OCI-LY3 (cell line): ENCODE data around the gene CCDC6.
"Not testable (repeated sequence)": the region's sequence is repeated elsewhere in the genome, so short reads cannot be mapped to it uniquely, and the experiment has no call there.

Experiments
- H2AFZ ChIP-seq: fragments of 200-600, 300-600 bp; shearing (Covaris generic); 2 replicates; pipeline ENCODE4 v1.6.0; 2014; ENCODE audit warnings: antibody characterized with exemption, low read depth, low read length
- H3K27ac ChIP-seq: fragments of 200-600, 300-600 bp; sonication (generic); 2 replicates; pipeline ENCODE4 v1.5.1; 2014; ENCODE audit warnings: mild to moderate bottlenecking, low read length, moderate library complexity, mixed read lengths
- H3K27me3 ChIP-seq: fragments of 200-600, 300-600 bp; sonication (generic); 2 replicates; pipeline ENCODE4 v1.6.1; 2014; ENCODE audit warnings: low read depth, low read length, mixed read lengths
- H3K36me3 ChIP-seq: fragments of 200-600, 300-600 bp; sonication (generic); replicated peaks from 2 replicates; pipeline ENCODE3; 2014; ENCODE audit warnings: low read depth, low read length, mixed read lengths
- H3K4me1 ChIP-seq: fragments of 300-600, 200-600 bp; sonication (generic); 2 replicates; pipeline ENCODE4 v1.6.1; 2014; ENCODE audit warnings: low read length, mixed read lengths
- H3K4me2 ChIP-seq: fragments of 200-600, 300-600 bp; sonication (generic); 2 replicates; pipeline ENCODE4 v1.6.1; 2014; ENCODE audit warnings: low read length, mixed read lengths
- H3K4me3 ChIP-seq: fragments of 300-600, 200-600 bp; sonication (generic); 2 replicates; pipeline ENCODE4 v1.5.1; 2014; ENCODE audit warnings: antibody characterized with exemption, mild to moderate bottlenecking, low read length, moderate library complexity
- H3K79me2 ChIP-seq: fragments of 300-600, 200-600 bp; shearing (Covaris generic); 2 replicates; pipeline ENCODE4 v1.6.1; 2014; ENCODE audit warnings: mild to moderate bottlenecking, low read length, mixed read lengths
- H3K9ac ChIP-seq: fragments of 300-600, 200-600 bp; shearing (Covaris generic); 2 replicates; pipeline ENCODE4 v1.6.0; 2014; ENCODE audit warnings: mild to moderate bottlenecking, low read length, moderate library complexity
- H3K9me3 ChIP-seq: fragments of 200-600, 300-600 bp; shearing (Covaris generic); 2 replicates; pipeline ENCODE4 v1.6.1; 2014; ENCODE audit warnings: low read length, mixed read lengths; ENCODE audit not compliant: insufficient read depth
- H4K20me1 ChIP-seq: fragments of 200-600, 300-600 bp; sonication (generic); 2 replicates; pipeline ENCODE4 v1.6.1; 2016; ENCODE audit warnings: low read length, mixed read lengths; ENCODE audit not compliant: insufficient read depth
- EZH2phosphoT487 ChIP-seq: fragments of 200-600 bp; shearing (Covaris generic); IDR thresholded peaks from 2 replicates; pipeline ENCODE4 v1.6.1; 2018; ENCODE audit warnings: antibody characterized with exemption, mixed run types, low read depth
- TF ChIP-seq, protein P1 (sequence below): fragments of 200-600, 300-600 bp; sonication (generic); IDR thresholded peaks from 2 replicates; pipeline ENCODE4 v1.5.1; 2014; ENCODE audit warnings: antibody characterized with exemption, low read length, low read depth

Gene CCDC6

DNA sequence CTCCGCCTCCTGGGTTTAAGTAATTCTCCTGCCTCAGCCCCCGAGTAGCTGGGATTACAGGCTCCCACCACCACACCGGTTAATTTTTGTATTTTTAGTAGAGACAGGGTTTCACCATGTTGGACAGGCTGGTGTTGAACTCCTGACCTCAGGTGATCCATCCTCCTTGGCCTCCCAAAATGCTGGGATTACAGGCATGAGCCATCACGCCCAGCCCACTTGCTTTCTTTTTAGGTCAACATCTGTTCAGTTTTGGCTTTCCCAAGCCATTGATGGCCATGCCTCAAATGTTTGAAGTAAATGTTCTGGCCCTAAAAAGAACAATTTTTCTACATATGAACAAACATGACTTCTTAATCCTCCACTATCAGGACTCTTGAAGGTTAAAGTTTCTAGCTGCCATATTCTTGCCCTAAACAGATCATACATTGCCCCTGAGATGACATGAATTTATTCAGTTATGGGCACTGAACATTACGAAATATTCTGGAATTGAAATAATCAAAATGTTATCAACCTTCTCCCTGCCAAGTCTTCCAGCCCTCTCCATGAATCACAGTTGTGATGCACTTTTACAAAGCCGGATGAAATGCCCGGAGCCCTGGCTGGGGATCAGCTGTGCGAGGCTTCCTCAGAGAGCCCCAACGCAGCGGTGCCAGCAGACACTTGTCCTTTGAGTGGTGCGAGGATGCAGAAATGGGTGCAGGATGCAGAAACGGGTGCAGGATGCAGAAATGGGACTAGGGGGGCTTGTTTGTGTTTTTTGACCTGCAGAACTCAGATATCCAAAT is 156.0 kb downstream of the CCDC6 start:
- Histone ChIP-seq H3K27ac (no peak overlapping the region), H3K79me2 (no peaks in the 10 kb centered on the region), H3K9me3 (no peaks in the 10 kb centered on the region), H4K20me1 (no peaks in the 10 kb centered on the region), H3K36me3 (no peaks in the 10 kb centered on the region), H3K4me1 (peaks cover 10% of the 10 kb centered on the region), H3K9ac (no peak overlapping the region), H2AFZ (no peak overlapping the region), H3K4me2 (no peak overlapping the region), H3K27me3 (no peaks in the 10 kb centered on the region), H3K4me3 (no peak overlapping the region)
- TF ChIP-seq EZH2phosphoT487 = no peak
- TF ChIP-seq, protein P1, sequence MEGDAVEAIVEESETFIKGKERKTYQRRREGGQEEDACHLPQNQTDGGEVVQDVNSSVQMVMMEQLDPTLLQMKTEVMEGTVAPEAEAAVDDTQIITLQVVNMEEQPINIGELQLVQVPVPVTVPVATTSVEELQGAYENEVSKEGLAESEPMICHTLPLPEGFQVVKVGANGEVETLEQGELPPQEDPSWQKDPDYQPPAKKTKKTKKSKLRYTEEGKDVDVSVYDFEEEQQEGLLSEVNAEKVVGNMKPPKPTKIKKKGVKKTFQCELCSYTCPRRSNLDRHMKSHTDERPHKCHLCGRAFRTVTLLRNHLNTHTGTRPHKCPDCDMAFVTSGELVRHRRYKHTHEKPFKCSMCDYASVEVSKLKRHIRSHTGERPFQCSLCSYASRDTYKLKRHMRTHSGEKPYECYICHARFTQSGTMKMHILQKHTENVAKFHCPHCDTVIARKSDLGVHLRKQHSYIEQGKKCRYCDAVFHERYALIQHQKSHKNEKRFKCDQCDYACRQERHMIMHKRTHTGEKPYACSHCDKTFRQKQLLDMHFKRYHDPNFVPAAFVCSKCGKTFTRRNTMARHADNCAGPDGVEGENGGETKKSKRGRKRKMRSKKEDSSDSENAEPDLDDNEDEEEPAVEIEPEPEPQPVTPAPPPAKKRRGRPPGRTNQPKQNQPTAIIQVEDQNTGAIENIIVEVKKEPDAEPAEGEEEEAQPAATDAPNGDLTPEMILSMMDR = no peak

- Histone ChIP-seq H3K4me1 (peaks cover 10% of the 10 kb centered on the region), H3K4me2 (peak overlapping the region; percentile 14; the same call in 1 of the 2 replicates), H4K20me1 (no peaks in the 10 kb centered on the region), H3K9me3 (no peaks in the 10 kb centered on the region), H3K36me3 (no peaks in the 10 kb centered on the region), H3K79me2 (no peaks in the 10 kb centered on the region), H2AFZ (no peak overlapping the region), H3K27ac (no peak overlapping the region), H3K4me3 (no peak overlapping the region), H3K27me3 (no peaks in the 10 kb centered on the region), H3K9ac (no peak overlapping the region)
- TF ChIP-seq EZH2phosphoT487 = no peak
- TF ChIP-seq, protein P1 = no peak
Observed at GRCh38 chr10:59748834-59749233, 157.5 kb downstream of the CCDC6 start.

DNA sequence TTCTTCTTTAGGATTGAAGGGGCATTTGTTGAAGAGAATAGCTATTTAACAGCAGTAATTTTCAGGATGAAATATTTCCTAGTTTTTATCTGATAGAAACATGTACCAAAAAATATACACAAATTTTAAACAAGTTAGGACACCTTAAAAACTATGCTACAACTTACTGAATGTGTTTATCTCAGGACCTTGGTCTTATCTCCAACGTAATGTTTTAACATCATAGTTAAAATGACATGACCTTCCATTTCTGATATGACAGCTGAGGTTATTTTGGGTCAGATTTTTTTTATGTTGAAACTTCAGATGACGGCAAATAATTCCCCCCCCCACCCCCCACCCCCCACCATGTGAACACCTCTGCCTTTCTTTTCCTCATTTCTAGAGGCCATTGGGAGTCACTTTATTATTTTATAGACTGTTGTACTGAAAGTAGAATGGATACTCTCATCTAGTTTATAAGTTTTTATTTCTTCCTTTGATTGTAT is 161.1 kb downstream of the CCDC6 start:
- Histone ChIP-seq H2AFZ (no peak overlapping the region), H3K4me1 (peaks cover 10% of the 10 kb centered on the region), H3K36me3 (no peaks in the 10 kb centered on the region), H3K79me2 (no peaks in the 10 kb centered on the region), H3K4me2 (no peak overlapping the region), H3K9me3 (no peaks in the 10 kb centered on the region), H3K9ac (no peak overlapping the region), H3K27me3 (no peaks in the 10 kb centered on the region), H3K4me3 (no peak overlapping the region), H4K20me1 (no peaks in the 10 kb centered on the region), H3K27ac (no peak overlapping the region)
- TF ChIP-seq EZH2phosphoT487 = no peak
- TF ChIP-seq, protein P1 = no peak

DNA sequence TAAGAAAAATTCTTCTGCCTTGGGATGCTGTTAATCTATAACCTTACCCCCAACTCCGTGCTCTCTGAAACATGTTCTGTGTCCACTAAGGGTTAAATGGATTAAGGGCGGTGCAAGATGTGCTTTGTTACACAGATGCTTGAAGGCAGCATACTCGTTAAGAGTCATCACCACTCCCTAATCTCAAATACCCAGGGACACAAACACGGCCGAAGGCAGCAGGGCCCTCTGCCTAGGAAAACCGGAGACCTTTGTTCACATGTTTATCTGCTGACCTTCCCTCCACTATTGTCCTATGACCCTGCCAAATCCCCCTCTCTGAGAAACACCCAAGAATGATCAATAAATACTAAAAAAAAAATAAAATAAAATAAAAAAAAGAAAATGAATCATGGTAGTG is 161.6 kb downstream of the CCDC6 start:
- not testable (repeated sequence) for H3K79me2 ChIP-seq, H2AFZ ChIP-seq

DNA sequence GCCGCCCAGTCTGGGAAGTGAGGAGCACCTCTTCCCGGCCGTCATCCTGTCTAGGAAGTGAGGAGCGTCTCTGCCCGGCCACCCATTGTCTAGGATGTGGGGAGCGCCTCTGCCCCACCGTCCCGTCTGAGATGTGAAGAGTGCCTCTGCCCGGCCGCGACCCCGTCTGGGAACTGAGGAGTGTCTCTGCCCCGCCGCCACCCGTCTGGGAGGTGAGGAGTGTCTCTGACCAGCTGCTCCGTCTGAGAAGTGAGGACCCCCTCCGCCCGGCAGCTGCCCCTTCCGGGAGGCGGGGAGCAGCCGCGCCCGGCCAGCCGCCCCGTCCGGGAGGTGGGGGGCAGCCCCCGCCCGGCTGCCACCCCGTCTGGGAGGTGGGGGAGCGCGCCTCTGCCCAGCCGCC is 162.2 kb downstream of the CCDC6 start:
- H3K36me3 ChIP-seq, H2AFZ ChIP-seq, H3K4me1 ChIP-seq, H3K9ac ChIP-seq, H3K4me2 ChIP-seq, H3K79me2 ChIP-seq, H4K20me1 ChIP-seq, H3K27me3 ChIP-seq, H3K4me3 ChIP-seq, H3K27ac ChIP-seq, H3K9me3 ChIP-seq: not testable (repeated sequence)

More for the DNA sequence above, 161.6 kb downstream of the CCDC6 start:
- not testable (repeated sequence) for H3K4me3 ChIP-seq, H3K36me3 ChIP-seq, H3K4me1 ChIP-seq, H3K27ac ChIP-seq, H3K9me3 ChIP-seq, H4K20me1 ChIP-seq, H3K9ac ChIP-seq, H3K27me3 ChIP-seq, H3K4me2 ChIP-seq
